GM18861 (cell line): ENCODE data around the gene LIN54.
"Not testable (repeated sequence)": the region's sequence is repeated elsewhere in the genome, so short reads cannot be mapped to it uniquely, and the experiment has no call there.

Experiments used
- ATAC-seq: cut with Tn5 transposase; IDR thresholded peaks from one replicate; pipeline ENCODE4 v1.9.1; 2021; ENCODE audit not compliant: unreplicated experiment

LIN54 gene

GRCh38 chr4:82951196-82951595 is 59.4 kb downstream of the LIN54 start:
- no peak for ATAC-seq

- ATAC-seq, result no peak
Measured at GRCh38 chr4:82948647-82949204, 61.9 kb downstream of the LIN54 start.

GRCh38 chr4:82947498-82947897 is 63.1 kb downstream of the LIN54 start:
- ATAC-seq, result no peak

- no peak for ATAC-seq
Measured at GRCh38 chr4:82939414-82939813, 71.2 kb downstream of the LIN54 start.

GRCh38 chr4:82934441-82934840 is 76.2 kb downstream of the LIN54 start:
- ATAC-seq, result no peak

GRCh38 chr4:82930848-82931755 is 79.5 kb downstream of the LIN54 start:
- ATAC-seq, result no peak

GRCh38 chr4:82921795-82922194 is 88.8 kb downstream of the LIN54 start:
- no peak for ATAC-seq

GRCh38 chr4:82919386-82919785 is 91.2 kb downstream of the LIN54 start:
- no peak for ATAC-seq

- no peak for ATAC-seq
Measured at GRCh38 chr4:82918091-82918490, 92.5 kb downstream of the LIN54 start.

- ATAC-seq, result not testable (repeated sequence)
Measured at GRCh38 chr4:82913968-82914367, 96.7 kb downstream of the LIN54 start.

- no peak for ATAC-seq
Measured at GRCh38 chr4:82913305-82913704, 97.3 kb downstream of the LIN54 start.

- ATAC-seq, result no peak
Measured at GRCh38 chr4:82909326-82909725, 101.3 kb downstream of the LIN54 start.

- ATAC-seq, result peak; percentile 39
Measured at GRCh38 chr4:82906469-82906868, 104.2 kb downstream of the LIN54 start.

GRCh38 chr4:82905205-82905604 is 105.4 kb downstream of the LIN54 start:
- ATAC-seq, result peak; percentile 58

GRCh38 chr4:82903737-82904136 is 106.9 kb downstream of the LIN54 start:
- no peak for ATAC-seq

- ATAC-seq, result no peak
Measured at GRCh38 chr4:82901183-82901718, 109.4 kb downstream of the LIN54 start.

- peak; percentile 78 for ATAC-seq
Measured at GRCh38 chr4:82900411-82901182, 110.0 kb downstream of the LIN54 start, which contains the start of gene THAP9. THAP9 (plus strand) TSS chr4:82900735; CDS start chr4:82900803, 68 bp downstream.

GRCh38 chr4:82900066-82900410 is 110.6 kb downstream of the LIN54 start:
- ATAC-seq, result no peak

- no peak for ATAC-seq
Measured at GRCh38 chr4:82899374-82900065, 111.1 kb downstream of the LIN54 start.

GRCh38 chr4:82898322-82899243 is 112.0 kb downstream of the LIN54 start:
- ATAC-seq, result no peak
